ENCODE data around the gene RBFA. TPM values are rescaled to one million over a fixed set of nuclear protein-coding genes. Genes with fewer than 3 reads are reported as not detected.

The RBFA gene
- total and polyA plus RNA-seq, 2 donors (not counting 3 experiments of a cell fraction or from before 2014, with no cell fraction given), result 27.4 to 34.8 TPM

DNA sequence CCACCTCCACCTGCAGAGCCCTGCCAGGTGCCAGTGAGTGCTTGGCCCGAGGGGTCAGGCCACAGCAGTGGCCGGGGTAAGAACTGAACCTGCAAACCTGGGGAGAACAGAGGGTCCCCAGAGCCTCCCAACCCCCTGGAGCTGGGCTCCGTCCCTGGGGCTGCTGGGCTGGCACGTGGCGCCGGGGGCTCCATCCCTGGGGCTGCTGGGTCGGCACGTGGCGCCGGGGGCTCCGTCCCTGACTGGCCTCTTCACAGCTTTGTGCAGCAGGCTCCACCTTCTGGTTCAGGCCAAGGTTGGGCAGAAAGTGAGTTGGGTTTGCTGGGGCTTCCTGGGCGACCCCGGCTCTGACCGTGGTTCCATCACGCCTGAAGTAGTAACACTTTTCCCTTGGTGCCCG, 12.2 kb downstream of the RBFA start:
- CTCF ChIA-PET, result interaction anchor here (1.3 kb wide), 1 partner anchor 12 kb away, joined by 3 read pairs; the partner anchor contains the start of gene RBFA

More for the DNA sequence above, 12.2 kb downstream of the RBFA start:
- no peaks in the 10 kb centered on the region for H3K27me3 ChIP-seq (ENCODE audit: control insufficient read depth in 2 of 2, insufficient read depth in 2 of 2, low read length in 2 of 2)
- intact Hi-C loops (cut with micrococcal nuclease), result no loop called here
- no peaks in the 10 kb centered on the region for H3K4me1 ChIP-seq (ENCODE audit: control insufficient read depth, extremely low read depth, insufficient read depth, low read length)
- no peaks in the 10 kb centered on the region for H3K9me3 ChIP-seq (replicated peaks; ENCODE audit: control insufficient read depth, insufficient read depth, low read length)
- H4K20me1 ChIP-seq (replicated peaks; ENCODE audit: control insufficient read depth, extremely low read depth, insufficient read depth, low read length), result no peaks in the 10 kb centered on the region
- POLR2A ChIA-PET, result no interaction called here
- dilution Hi-C loops (cut with MboI; ENCODE audit: extremely low pct_ligation_motif_present, low sequenced_read_pairs), result no loop called here
- BruUV-seq (replicated peaks), result no TSS peak
- TF ChIP-seq JUN (IDR thresholded peaks at IDR 0.05; ENCODE audit: borderline replicate concordance, insufficient read depth, insufficient read length, low read depth), result no peak
- TF ChIP-seq FOS (IDR thresholded peaks at IDR 0.05; ENCODE audit: borderline replicate concordance, insufficient read depth, low read length), result no peak
- TF ChIP-seq POLR2A (IDR thresholded peaks at IDR 0.05; ENCODE audit: low read depth, low read length), result no peak
- no peak for TF ChIP-seq CTCF (IDR thresholded peaks at IDR 0.05; ENCODE audit: extremely low read depth in 1 of 2, insufficient read depth in 1 of 2, low read depth in 1 of 2, low read length in 2 of 2)
- TF ChIP-seq GATA2 (IDR thresholded peaks at IDR 0.05; ENCODE audit: insufficient read depth, insufficient read length, low read depth, low read length), result no peak
- no peak for TF ChIP-seq EZH2 (IDR thresholded peaks at IDR 0.05; ENCODE audit: borderline replicate concordance, low read depth, low read length, severe bottlenecking)
- no peak for TF ChIP-seq MYC (IDR thresholded peaks at IDR 0.05; ENCODE audit: low read depth, low read length)
- TF ChIP-seq POLR2AphosphoS5 (IDR thresholded peaks at IDR 0.05; ENCODE audit: insufficient read depth, low read depth, low read length), result no peak
- TF ChIP-seq MAX (IDR thresholded peaks at IDR 0.05; ENCODE audit: insufficient read depth, insufficient read length), result no peak
- H3K9ac ChIP-seq (replicated peaks; ENCODE audit: extremely low read depth, insufficient read depth, low read length), result no peak overlapping the region
- H3K4me2 ChIP-seq (ENCODE audit: insufficient read depth, low read length), result no peak overlapping the region
- DNase-seq (ENCODE audit: low read depth, low spot score), result no peak
- H3K9me1 ChIP-seq (replicated peaks; ENCODE audit: control insufficient read depth, extremely low read depth, insufficient read depth, low read length), result no peaks in the 10 kb centered on the region
- H3K27ac ChIP-seq (ENCODE audit: insufficient read depth, low read depth, low read length), result no peak overlapping the region
- H2AFZ ChIP-seq (ENCODE audit: low read depth, low read length), result no peak overlapping the region
- no peaks in the 10 kb centered on the region for H3K79me2 ChIP-seq (ENCODE audit: control insufficient read depth, insufficient read depth, low read length)
- no peak for FAIRE-seq
- peaks cover 0 to 16% of the 10 kb centered on the region in 2 experiments for H3K36me3 ChIP-seq (ENCODE audit: control insufficient read depth in 2 of 2, extremely low read depth in 1 of 2, insufficient read depth in 2 of 2, low read length in 2 of 2)
- H3K4me3 ChIP-seq (replicated peaks in 1 of 3; ENCODE audit: insufficient read depth in 1 of 3, low read depth in 1 of 3, low read length in 3 of 3), result no peak overlapping the region
